A673 (cell line): ENCODE results near the gene KNDC1. TPM values are rescaled to one million over a fixed set of nuclear protein-coding genes. Genes with fewer than 3 reads are reported as not detected.

ENCODE experiments used
- BruUV-seq: library from RNA; stranded (reverse); fragments of 400-500 nt; replicated peaks from 2 replicates; lab custom pipeline; 2021; lab: Mats Ljungman, UMichigan
- CTCF ChIA-PET: fragments of 300-600 bp; sonication (Branson Sonifier 250); formaldehyde crosslinking; loops from one replicate; lab custom pipeline; 2022; ENCODE audit warnings: antibody characterized with exemption; lab: Charles Lee
- POLR2A ChIA-PET: fragments of 300-600 bp; sonication (Branson Sonifier 250); formaldehyde crosslinking; loops from one replicate; lab custom pipeline; 2022; ENCODE audit warnings: antibody characterized with exemption; ENCODE audit not compliant: low non-redundant PET; lab: Charles Lee
- DNase-seq: peaks from one replicate; pipeline ENCODE4 v3.0.0-alpha.2; 2015; ENCODE audit warnings: low spot score
- H3K27ac ChIP-seq: fragments of 200-600 bp; sonication (generic); 2 replicates; pipeline ENCODE4 v1.5.1; 2016; ENCODE audit warnings: mixed run types, low read depth, mild to moderate bottlenecking, mixed read lengths, antibody characterized with exemption, low read length; ENCODE audit not compliant: poor library complexity, severe bottlenecking
- H3K27me3 ChIP-seq: fragments of 200-600 bp; sonication (generic); replicated peaks from 2 replicates; pipeline ENCODE4 v1.6.1; 2017; ENCODE audit warnings: mixed run types, low read depth, mild to moderate bottlenecking, mixed read lengths, antibody characterized with exemption, low read length; ENCODE audit not compliant: insufficient read depth, poor library complexity
- H3K36me3 ChIP-seq: fragments of 200-600 bp; sonication (generic); 2 replicates; pipeline ENCODE4 v1.6.1; 2016; ENCODE audit warnings: mixed run types, mild to moderate bottlenecking, mixed read lengths, antibody characterized with exemption, low read length; ENCODE audit not compliant: insufficient read depth, poor library complexity, severe bottlenecking
- H3K4me1 ChIP-seq: fragments of 200-600 bp; sonication (generic); 2 replicates; pipeline ENCODE4 v1.6.1; 2017; ENCODE audit warnings: mixed run types, mild to moderate bottlenecking, mixed read lengths, antibody characterized with exemption, low read length; ENCODE audit not compliant: insufficient read depth, poor library complexity, severe bottlenecking
- H3K4me3 ChIP-seq: fragments of 200-600 bp; sonication (generic); 2 replicates; pipeline ENCODE4 v1.5.1; 2016; ENCODE audit warnings: low read depth, mixed run types, mild to moderate bottlenecking, mixed read lengths, low read length; ENCODE audit not compliant: poor library complexity, severe bottlenecking
- H3K9me3 ChIP-seq: fragments of 200-600 bp; sonication (generic); 2 replicates; pipeline ENCODE4 v1.6.1; 2016; ENCODE audit warnings: mixed run types, low read depth, mild to moderate bottlenecking, mixed read lengths, antibody characterized with exemption, low read length; ENCODE audit not compliant: poor library complexity, severe bottlenecking
- EZH2 ChIP-seq: fragments of 200-600 bp; sonication (generic); IDR thresholded peaks from 2 replicates; pipeline ENCODE4 v1.6.1; 2017; ENCODE audit warnings: borderline replicate concordance, low read depth, mild to moderate bottlenecking, mixed read lengths, antibody characterized with exemption, low read length; ENCODE audit not compliant: poor library complexity, severe bottlenecking
- intact Hi-C: fragments of 100-400 bp; cut with micrococcal nuclease; formaldehyde crosslinking; loops from one replicate; pipeline ENCODE4 v1.10.0; 2022; ENCODE audit not compliant: unreplicated experiment
- total RNA-seq: library from RNA; stranded (reverse); gene quantifications from 2 replicates; pipeline ENCODE4 v1.2.3, GENCODE V29; 2021
- TF ChIP-seq, protein P1 (sequence below): fragments of 300-800, 200-600 bp; sonication (generic); conservative IDR thresholded peaks from 2 replicates; pipeline ENCODE4 v1.5.1; 2017; ENCODE audit warnings: low read depth, mild to moderate bottlenecking, antibody characterized with exemption, low read length, moderate library complexity, mixed read lengths

Gene KNDC1
- total RNA-seq, 1 experiment from 2014 or later = not detected

DNA sequence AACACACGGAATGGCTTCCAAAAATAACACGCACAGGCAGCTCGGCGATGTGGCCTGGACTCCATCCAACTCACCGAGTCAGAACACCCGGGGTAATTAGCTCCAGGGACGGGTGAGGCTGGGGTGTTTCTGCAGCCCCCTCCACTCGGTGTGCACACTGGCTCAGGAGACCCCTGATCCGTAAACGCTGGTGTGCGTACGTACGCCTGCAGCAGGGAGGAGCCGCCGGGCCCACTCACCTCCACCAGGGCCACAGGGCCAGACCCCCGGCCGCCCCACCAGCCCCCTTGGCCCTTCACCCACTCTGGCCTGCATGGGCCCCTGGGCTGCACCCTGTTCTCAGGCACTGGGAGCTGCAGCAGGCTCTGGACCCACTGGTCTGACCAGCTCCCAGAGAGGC is 47.6 kb downstream of the KNDC1 start:
- H3K9me3 ChIP-seq = no peaks in the 10 kb centered on the region
- ChIA-PET POLR2A (no interaction called here), CTCF (no interaction called here)
- H3K4me3 ChIP-seq = no peak overlapping the region
- BruUV-seq = no TSS peak
- H3K27me3 ChIP-seq = peaks cover 29% of the 10 kb centered on the region
- H3K36me3 ChIP-seq = no peaks in the 10 kb centered on the region
- no peak for TF ChIP-seq EZH2
- TF ChIP-seq, protein P1, sequence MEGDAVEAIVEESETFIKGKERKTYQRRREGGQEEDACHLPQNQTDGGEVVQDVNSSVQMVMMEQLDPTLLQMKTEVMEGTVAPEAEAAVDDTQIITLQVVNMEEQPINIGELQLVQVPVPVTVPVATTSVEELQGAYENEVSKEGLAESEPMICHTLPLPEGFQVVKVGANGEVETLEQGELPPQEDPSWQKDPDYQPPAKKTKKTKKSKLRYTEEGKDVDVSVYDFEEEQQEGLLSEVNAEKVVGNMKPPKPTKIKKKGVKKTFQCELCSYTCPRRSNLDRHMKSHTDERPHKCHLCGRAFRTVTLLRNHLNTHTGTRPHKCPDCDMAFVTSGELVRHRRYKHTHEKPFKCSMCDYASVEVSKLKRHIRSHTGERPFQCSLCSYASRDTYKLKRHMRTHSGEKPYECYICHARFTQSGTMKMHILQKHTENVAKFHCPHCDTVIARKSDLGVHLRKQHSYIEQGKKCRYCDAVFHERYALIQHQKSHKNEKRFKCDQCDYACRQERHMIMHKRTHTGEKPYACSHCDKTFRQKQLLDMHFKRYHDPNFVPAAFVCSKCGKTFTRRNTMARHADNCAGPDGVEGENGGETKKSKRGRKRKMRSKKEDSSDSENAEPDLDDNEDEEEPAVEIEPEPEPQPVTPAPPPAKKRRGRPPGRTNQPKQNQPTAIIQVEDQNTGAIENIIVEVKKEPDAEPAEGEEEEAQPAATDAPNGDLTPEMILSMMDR = no peak
- no peak for DNase-seq
- no peak overlapping the region for H3K27ac ChIP-seq
- intact Hi-C loops = no loop called here
- no peaks in the 10 kb centered on the region for H3K4me1 ChIP-seq

DNA sequence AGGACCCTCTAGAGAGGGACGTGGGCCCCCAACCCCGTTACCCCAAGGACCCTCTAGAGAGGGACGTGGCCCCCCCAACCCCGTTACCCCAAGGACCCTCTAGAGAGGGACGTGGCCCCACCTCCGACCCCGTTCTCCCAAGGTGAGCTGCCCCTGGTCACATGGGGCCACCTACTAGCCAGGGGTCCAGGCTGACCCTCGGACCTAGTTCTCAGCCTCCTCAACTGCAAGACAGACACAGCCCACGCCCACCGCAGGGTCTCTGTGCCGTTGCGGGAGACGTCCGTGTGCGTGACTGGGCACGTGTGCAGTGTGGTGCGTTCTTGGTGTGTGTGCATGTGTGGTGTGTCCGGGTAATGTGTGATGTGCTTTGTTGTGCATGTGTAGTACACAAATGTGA is 48.4 kb downstream of the KNDC1 start:
- ChIA-PET POLR2A (no interaction called here), CTCF (no interaction called here)
- intact Hi-C loops = no loop called here
- H3K27ac ChIP-seq = no peak overlapping the region
- peaks cover 25% of the 10 kb centered on the region for H3K27me3 ChIP-seq
- no TSS peak for BruUV-seq
- H3K4me3 ChIP-seq = no peak overlapping the region
- no peaks in the 10 kb centered on the region for H3K4me1 ChIP-seq
- no peaks in the 10 kb centered on the region for H3K9me3 ChIP-seq
- H3K36me3 ChIP-seq = no peaks in the 10 kb centered on the region
- DNase-seq = no peak
- no peak for TF ChIP-seq EZH2
- TF ChIP-seq, protein P1 = no peak

DNA sequence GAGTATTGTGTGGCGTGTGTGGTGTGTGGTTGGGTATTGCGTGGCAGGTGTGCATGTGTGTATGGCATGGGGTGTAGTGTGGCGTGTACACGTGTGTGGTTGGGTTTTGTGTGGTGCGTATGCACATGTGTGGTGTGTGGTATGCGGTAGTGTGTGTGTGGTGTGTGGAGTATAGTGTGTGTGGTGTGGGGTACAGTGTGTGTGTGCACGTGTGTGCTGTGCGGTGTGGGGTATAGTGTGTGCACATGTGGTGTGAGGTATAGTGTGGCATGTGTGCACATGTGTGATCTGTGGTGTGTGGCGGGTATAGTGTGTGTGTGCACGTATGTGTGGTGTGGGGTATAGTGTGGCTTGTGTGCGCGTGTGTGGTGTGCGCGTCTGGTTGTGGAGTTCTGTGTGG is 49.1 kb downstream of the KNDC1 start:
- no peaks in the 10 kb centered on the region for H3K9me3 ChIP-seq
- no peak overlapping the region for H3K4me3 ChIP-seq
- H3K27me3 ChIP-seq = peaks cover 18% of the 10 kb centered on the region
- intact Hi-C loops = no loop called here
- no peak overlapping the region for H3K27ac ChIP-seq
- CTCF ChIA-PET = no interaction called here
- no peaks in the 10 kb centered on the region for H3K4me1 ChIP-seq
- BruUV-seq = no TSS peak
- no peaks in the 10 kb centered on the region for H3K36me3 ChIP-seq
- TF ChIP-seq, protein P1 = no peak
- TF ChIP-seq EZH2 = no peak
- no peak for DNase-seq
- POLR2A ChIA-PET = no interaction called here
